ENCODE measurements around the gene HTR6. TPM values are rescaled to one million over a fixed set of nuclear protein-coding genes. Genes with fewer than 3 reads are reported as not detected.

Gene HTR6
- total RNA-seq, 1 experiment from 2014 or later = 0.37 TPM

DNA sequence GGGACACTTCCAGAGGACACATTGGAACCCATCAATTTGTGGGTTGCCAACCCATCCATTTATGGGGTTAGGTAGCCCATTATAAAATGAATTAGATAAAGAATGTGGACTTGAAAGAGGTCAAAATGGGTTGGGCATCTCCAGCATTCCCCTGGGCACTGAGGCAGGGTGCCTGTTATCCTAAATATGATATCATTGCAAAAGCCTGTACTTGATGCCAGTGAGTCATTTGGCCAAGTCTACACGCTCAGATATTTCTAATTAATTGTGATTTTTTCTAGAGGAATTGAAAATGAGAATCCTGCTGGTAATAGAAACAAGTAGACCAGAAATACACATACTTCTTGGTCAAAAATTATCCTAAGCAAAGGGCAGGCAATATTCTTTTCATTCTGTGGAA lies 42.5 kb upstream of the HTR6 start:
- Histone ChIP-seq H3K9me3 (ENCODE audit: control insufficient read depth, low read depth, low read length) (no peaks in the 10 kb centered on the region), H3K27me3 (ENCODE audit: insufficient read depth, low read length) (no peaks in the 10 kb centered on the region), H2AK5ac (ENCODE audit: insufficient read length, low read length) (no peak overlapping the region), H3K23me2 (ENCODE audit: insufficient read length, low read depth, low read length, poor library complexity, severe bottlenecking) (no peaks in the 10 kb centered on the region), H3K9ac (ENCODE audit: extremely low read depth, insufficient read length, low read length) (no peak overlapping the region), H3K4ac (ENCODE audit: low read depth, low read length) (no peak overlapping the region), H3K4me2 (ENCODE audit: insufficient read depth, insufficient read length, low read length) (no peak overlapping the region), H2BK120ac (ENCODE audit: low read depth, low read length, poor library complexity, severe bottlenecking) (no peak overlapping the region), H3K79me1 (ENCODE audit: insufficient read depth, low read depth, low read length, poor library complexity, severe bottlenecking) (peaks cover 3% of the 10 kb centered on the region), H4K8ac (replicated peaks; ENCODE audit: insufficient read length, low read depth, low read length) (no peak overlapping the region), H3K79me2 (ENCODE audit: insufficient read depth, low read length) (peaks cover 5% of the 10 kb centered on the region; the same call in 1 of the 2 replicates), H4K5ac (ENCODE audit: insufficient read length, low read depth, low read length) (no peak overlapping the region), H2BK5ac (ENCODE audit: insufficient read length, low read length) (no peak overlapping the region), H4K91ac (ENCODE audit: insufficient read length, low read depth, low read length) (no peak overlapping the region), H3K14ac (ENCODE audit: insufficient read depth, low read length) (no peak overlapping the region), H3T11ph (ENCODE audit: low read length) (no peak overlapping the region), H2BK15ac (ENCODE audit: low read depth, low read length) (no peak overlapping the region), H4K20me1 (ENCODE audit: control insufficient read depth, insufficient read depth, insufficient read length) (no peaks in the 10 kb centered on the region), H2AFZ (ENCODE audit: low read length) (no peak overlapping the region), H3K27ac (ENCODE audit: insufficient read length, low read depth, low read length) (no peak overlapping the region), H3K4me1 (ENCODE audit: insufficient read depth, low read length) (peaks cover 5% of the 10 kb centered on the region; the same call in 1 of the 2 replicates), H2BK20ac (ENCODE audit: low read depth, low read length, poor library complexity, severe bottlenecking) (no peak overlapping the region), H3K56ac (ENCODE audit: insufficient read length, low read depth, low read length) (no peak overlapping the region), H3K23ac (ENCODE audit: insufficient read length, low read depth, low read length) (no peak overlapping the region), H3K18ac (ENCODE audit: insufficient read length, low read depth, low read length) (no peak overlapping the region), H2BK12ac (ENCODE audit: insufficient read length, low read depth, low read length) (no peak overlapping the region)
- no peak for TF ChIP-seq CTCF (conservative IDR thresholded peaks at IDR 0.05)
- Mint-ChIP-seq H3K9me3 (no peaks in the 10 kb centered on the region), H3K27me3 (ENCODE audit: low read depth) (no peaks in the 10 kb centered on the region), H3K27ac (no peak overlapping the region), H3K4me1 (peaks cover 16 to 19% of the 10 kb centered on the region in 2 experiments), H3K36me3 (ENCODE audit: insufficient read depth in 1 of 3, low read depth in 3 of 3) (peaks cover 6 to 29% (median 17%) of the 10 kb centered on the region in 3 experiments; a peak in 5 of 7 replicates), H3K4me3 (no peak overlapping the region)
- WGBS (ENCODE audit: extremely low coverage, insufficient read length, low lambda C conversion rate) = no CpG with 5 or more reads among the region's 1 CpG
- no peak for DNase-seq
